HFF-Myc (cell line): ENCODE results near the gene ACVRL1.

Experiments
- DNase-seq: peaks from one replicate; pipeline ENCODE4 v3.0.0-alpha.2; 2011; ENCODE audit warnings: low read depth; ENCODE audit errors: extremely low read depth
- H3K4me3 ChIP-seq: replicated peaks from 2 replicates; pipeline ENCODE4 v1.5.1; 2011; ENCODE audit warnings: low read depth, mild to moderate bottlenecking, control low read depth, low read length
- CTCF ChIP-seq: IDR thresholded peaks from 2 replicates; pipeline ENCODE4 v1.5.1; 2012; ENCODE audit warnings: mild to moderate bottlenecking, low read depth, low read length, control low read depth; ENCODE audit errors: missing control alignments

The ACVRL1 gene

GRCh38 chr12:51869496-51869865 lies 37.8 kb upstream of the ACVRL1 start:
- H3K4me3 ChIP-seq, result peak overlapping the region; percentile 47
- DNase-seq, result no peak
- TF ChIP-seq CTCF, result no peak

GRCh38 chr12:51869931-51870330 lies 37.4 kb upstream of the ACVRL1 start:
- H3K4me3 ChIP-seq, result no peak overlapping the region
- no peak for DNase-seq
- no peak for TF ChIP-seq CTCF

GRCh38 chr12:51870504-51870903 lies 36.8 kb upstream of the ACVRL1 start:
- DNase-seq, result no peak
- TF ChIP-seq CTCF, result no peak
- no peak overlapping the region for H3K4me3 ChIP-seq

- no peak for DNase-seq
Measured at GRCh38 chr12:51871126-51871525, 36.2 kb upstream of the ACVRL1 start.

GRCh38 chr12:51871918-51872688 lies 35.2 kb upstream of the ACVRL1 start:
- TF ChIP-seq CTCF, result no peak
- no peak overlapping the region for H3K4me3 ChIP-seq
- no peak for DNase-seq

More at GRCh38 chr12:51871126-51871525, 36.2 kb upstream of the ACVRL1 start:
- no peak overlapping the region for H3K4me3 ChIP-seq
- no peak for TF ChIP-seq CTCF

GRCh38 chr12:51872689-51872981 lies 34.7 kb upstream of the ACVRL1 start:
- H3K4me3 ChIP-seq, result no peak overlapping the region
- TF ChIP-seq CTCF, result no peak
- DNase-seq, result no peak
